Kidney (tissue), 14 donors: ENCODE results near the gene DDX27. TPM values are rescaled to one million over a fixed set of nuclear protein-coding genes. Genes with fewer than 3 reads are reported as not detected.

Experiments used
- DNase-seq, 5 donors: peaks; one replicate each; pipeline ENCODE4 v3.0.0-alpha.2; 2013 to 2020
- FAIRE-seq: peaks from 2 replicates; lab custom pipeline; 2012; peaks lifted over from hg19 to GRCh38; lab: Jason Lieb, UNC
- H3K27ac ChIP-seq, 2 donors: one replicate each; pipeline ENCODE4 v1.7.0; 2013; ENCODE audit warnings: low read depth in 2 of 2, low read length in 2 of 2, inconsistent platforms in 1 of 2
- H3K27me3 ChIP-seq: one replicate; pipeline ENCODE4 v1.7.1; 2013; ENCODE audit warnings: low read length, inconsistent platforms; ENCODE audit not compliant: control insufficient read depth, insufficient read depth
- H3K36me3 ChIP-seq, 3 donors: one replicate each; pipeline versions ENCODE4 v1.7.0 to v1.7.1; 2013; ENCODE audit warnings: low read length in 3 of 3, control low read depth in 1 of 3, inconsistent platforms in 1 of 3; ENCODE audit not compliant: insufficient read depth in 3 of 3, control insufficient read depth in 2 of 3
- H3K4me1 ChIP-seq, 3 donors: one replicate each; pipeline versions ENCODE4 v1.7.0 to v1.7.1; 2013; ENCODE audit warnings: low read length in 3 of 3, inconsistent platforms in 1 of 3, low read depth in 1 of 3; ENCODE audit not compliant: control insufficient read depth in 2 of 3, insufficient read depth in 2 of 3
- H3K4me3 ChIP-seq, 3 donors: one replicate each; pipeline versions ENCODE4 v1.7.0 to v1.8.1; 2013; ENCODE audit warnings: low read length in 3 of 3, control low read depth in 1 of 3, inconsistent platforms in 1 of 3
- H3K9ac ChIP-seq, 3 donors: one replicate each; pipeline versions ENCODE4 v1.7.0 to v1.7.1; 2013; ENCODE audit warnings: low read length in 3 of 3, control low read depth in 1 of 3, inconsistent platforms in 1 of 3
- H3K9me3 ChIP-seq, 3 donors: one replicate each; pipeline versions ENCODE4 v1.7.0 to v1.7.1; 2013; ENCODE audit warnings: low read length in 3 of 3, control low read depth in 1 of 3, inconsistent platforms in 1 of 3; ENCODE audit not compliant: control insufficient read depth in 2 of 3, insufficient read depth in 1 of 3
- CTCF ChIP-seq: IDR thresholded peaks from 3 replicates; pipeline ENCODE4 v1.5.1; 2012; ENCODE audit warnings: mild to moderate bottlenecking, moderate library complexity, borderline replicate concordance; ENCODE audit not compliant: insufficient read depth; ENCODE audit errors: extremely low read depth
- intact Hi-C: fragments of 100-400 bp; cut with DNase I; formaldehyde crosslinking; loops from one replicate; pipeline ENCODE4 v1.11.1; 2022
- polyA plus RNA-seq: library from polyadenylated mRNA; stranded (reverse); fragments of 350-450 nt; fragmentation: Illumina TruSeq; extraction: RNeasy Lipid Tissue Mini Kit (QIAGEN cat#74804); gene quantifications from one replicate; pipeline ENCODE4 v1.2.3, GENCODE V29; 2014; ENCODE audit warnings: low read depth, low replicate concordance; ENCODE audit not compliant: insufficient read depth
- total RNA-seq: library from RNA; stranded (reverse); fragmentation: NEBNext Ultra II Directional; extraction: Animal tissue kit (Norgen Biotek cat#: 25700); gene quantifications from one replicate; pipeline ENCODE4 v1.2.1, GENCODE V29; 2021
- donor health status: control.
- donor health status: control.
- donor health status: control.
- donor health status: control.
- donor health status: control.
- donor health status: DM: yes; HTN: yes; CAD: no.
- donor health status: Normal renal cell carcinoma (clear cell type).

DDX27 gene
- total and polyA plus RNA-seq, 2 donors from 2014 or later = 22.8 to 30.6 TPM

GRCh38 chr20:49284818-49285217 lies 65.6 kb downstream of the DDX27 start:
- DNase-seq (no peak), FAIRE-seq (no peak)
- no peak for TF ChIP-seq CTCF
- peaks cover 0 to 11% (median 9%) of the 10 kb centered on the region in 3 donors for H3K4me1 ChIP-seq
- no peak overlapping the region for H3K9ac ChIP-seq
- no peak overlapping the region for H3K27ac ChIP-seq
- peaks cover 77 to 97% (median 79%) of the 10 kb centered on the region in 3 donors for H3K36me3 ChIP-seq
- H3K27me3 ChIP-seq = no peaks in the 10 kb centered on the region
- H3K4me3 ChIP-seq = no peak overlapping the region
- peaks cover 22 to 51% (median 26%) of the 10 kb centered on the region in 3 donors for H3K9me3 ChIP-seq
- intact Hi-C loops = no loop called here

DNA sequence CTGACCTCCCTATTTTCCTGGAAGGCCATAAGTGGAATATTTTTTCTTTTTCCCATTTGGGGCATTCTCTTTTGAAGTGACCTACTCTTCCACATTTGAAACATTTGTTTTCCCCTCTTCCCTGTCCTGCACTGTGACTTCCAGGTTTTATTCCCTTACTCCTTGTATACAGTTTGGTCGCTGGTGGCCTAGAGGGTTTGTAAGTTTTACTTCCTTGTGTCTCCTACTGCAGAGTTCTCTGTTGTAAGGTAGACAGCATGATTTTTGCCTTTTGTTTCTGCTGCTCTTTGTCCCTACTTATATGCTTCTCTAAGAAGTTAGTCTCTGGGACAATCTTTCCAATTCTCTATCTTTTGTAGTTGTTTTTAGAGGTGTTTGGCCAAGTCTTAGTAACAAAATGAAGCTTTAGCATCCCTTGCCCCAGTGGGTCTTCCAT lies 66.0 kb downstream of the DDX27 start:
- intact Hi-C loops = no loop called here
- DNase-seq (no peak), FAIRE-seq (no peak)
- Histone ChIP-seq H3K36me3 (peaks cover 74 to 95% (median 75%) of the 10 kb centered on the region in 3 donors), H3K4me1 (peaks cover 0 to 8% (median 6%) of the 10 kb centered on the region in 3 donors), H3K4me3 (no peak overlapping the region), H3K9me3 (peaks cover 20 to 51% (median 26%) of the 10 kb centered on the region in 3 donors), H3K27ac (no peak overlapping the region), H3K27me3 (no peaks in the 10 kb centered on the region), H3K9ac (no peak overlapping the region)
- TF ChIP-seq CTCF = no peak

DNA sequence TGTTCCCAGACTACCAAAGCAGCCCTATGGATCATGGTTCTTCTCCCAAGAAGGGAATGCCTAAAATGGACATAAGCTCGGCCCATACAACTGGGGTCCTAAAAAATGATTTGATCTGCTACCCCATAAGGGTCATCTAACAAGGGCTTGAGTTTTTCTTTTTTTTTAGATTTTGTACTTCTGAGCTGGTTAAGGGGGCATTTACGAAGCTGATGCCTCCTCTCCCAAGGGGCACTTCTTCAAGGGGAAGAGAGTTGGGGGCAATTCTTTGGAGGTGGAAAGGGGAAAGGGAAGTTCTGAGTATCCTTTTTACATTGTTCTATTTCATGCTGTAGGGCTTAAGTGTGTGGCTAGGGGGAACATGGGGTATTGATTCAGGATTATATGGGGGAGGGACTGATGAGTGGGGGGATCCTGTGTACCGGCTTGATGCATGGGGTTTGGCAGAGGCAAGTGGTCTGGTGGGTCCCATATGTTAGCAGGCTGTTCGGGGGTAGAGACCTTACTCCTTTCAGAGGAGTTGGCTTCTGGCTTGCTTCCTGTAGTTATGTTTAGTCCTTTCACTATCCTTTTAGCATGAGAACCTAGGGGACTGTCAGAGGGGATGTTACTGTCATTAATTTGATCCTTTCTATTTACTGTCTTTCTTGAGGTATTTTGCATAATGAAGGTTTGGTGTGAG lies 66.7 kb downstream of the DDX27 start:
- H3K27ac ChIP-seq = no peak overlapping the region
- peaks cover 0 to 8% (median 4%) of the 10 kb centered on the region in 3 donors for H3K4me1 ChIP-seq
- peaks cover 72 to 95% (median 73%) of the 10 kb centered on the region in 3 donors for H3K36me3 ChIP-seq
- no peak overlapping the region for H3K4me3 ChIP-seq
- intact Hi-C loops = no loop called here
- no peaks in the 10 kb centered on the region for H3K27me3 ChIP-seq
- no peak overlapping the region for H3K9ac ChIP-seq
- peaks cover 15 to 46% (median 22%) of the 10 kb centered on the region in 3 donors for H3K9me3 ChIP-seq
- DNase-seq (no peak), FAIRE-seq (no peak)
- TF ChIP-seq CTCF = no peak
